Measurements from ENCODE around the gene PLXNB1.

The PLXNB1 gene

DNA sequence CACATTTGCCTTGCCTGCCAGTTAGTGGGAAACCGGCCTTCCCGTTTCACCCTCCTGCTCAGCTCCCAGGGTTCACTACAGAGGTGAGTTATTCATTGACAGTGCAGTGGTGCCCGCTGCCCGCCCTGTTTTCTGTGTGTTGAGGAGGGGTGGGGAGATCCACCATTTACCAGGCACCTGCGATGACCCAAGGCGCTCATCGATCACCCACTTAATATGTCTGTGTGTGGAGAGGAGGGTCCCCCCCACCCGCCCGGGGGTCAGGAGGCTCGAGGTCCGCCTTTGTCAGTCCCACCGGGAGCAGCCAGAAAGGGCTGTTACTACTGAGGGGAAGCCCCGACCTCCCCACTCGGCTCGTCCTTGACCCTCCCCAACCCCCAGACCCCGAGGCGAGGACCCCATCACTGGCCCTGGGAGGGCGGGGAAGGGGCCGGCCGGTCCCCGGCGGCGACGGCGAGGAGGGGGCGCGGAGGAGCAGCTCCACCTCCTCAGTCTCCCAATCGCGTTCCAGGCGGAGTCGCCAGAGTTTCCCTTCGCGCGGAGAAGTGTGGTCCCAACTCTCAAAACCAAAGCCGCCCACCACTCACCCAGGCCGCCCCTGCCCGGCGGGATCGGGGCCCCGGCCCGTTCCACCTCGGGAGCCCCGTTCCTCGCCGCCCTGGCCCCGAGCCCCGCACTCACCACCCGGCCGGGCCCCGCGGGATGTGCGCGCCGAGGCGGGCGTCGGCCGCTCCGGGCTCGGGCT, 1.1 kb downstream of the PLXNB1 start:
- TF ChIP-seq CTCF (IDR thresholded peaks at IDR 0.05; ENCODE audit: borderline replicate concordance, control extremely low read depth, extremely low read depth, insufficient read depth, missing control alignments) = no peak
- in situ Hi-C loops (cut with MboI; ENCODE audit: low sequenced_read_pairs, unreplicated experiment) = no loop called here
- no peak for DNase-seq (ENCODE audit: low spot score)

- no peak for TF ChIP-seq CTCF (IDR thresholded peaks at IDR 0.05; ENCODE audit: borderline replicate concordance, control extremely low read depth, extremely low read depth, insufficient read depth, missing control alignments)
- in situ Hi-C loops (cut with MboI; ENCODE audit: low sequenced_read_pairs, unreplicated experiment) = no loop called here
- DNase-seq (ENCODE audit: low spot score) = no peak
These were observed 1.8 kb downstream of the PLXNB1 start for GRCh38 chr3:48428088-48428571.

GRCh38 chr3:48427630-48427962, 2.3 kb downstream of the PLXNB1 start:
- no peak for DNase-seq (ENCODE audit: low spot score)
- no peak for TF ChIP-seq CTCF (IDR thresholded peaks at IDR 0.05; ENCODE audit: borderline replicate concordance, control extremely low read depth, extremely low read depth, insufficient read depth, missing control alignments)
- in situ Hi-C loops (cut with MboI; ENCODE audit: low sequenced_read_pairs, unreplicated experiment) = no loop called here

GRCh38 chr3:48426944-48427629, 2.8 kb downstream of the PLXNB1 start:
- in situ Hi-C loops (cut with MboI; ENCODE audit: low sequenced_read_pairs, unreplicated experiment) = no loop called here
- no peak for TF ChIP-seq CTCF (IDR thresholded peaks at IDR 0.05; ENCODE audit: borderline replicate concordance, control extremely low read depth, extremely low read depth, insufficient read depth, missing control alignments)

DNA sequence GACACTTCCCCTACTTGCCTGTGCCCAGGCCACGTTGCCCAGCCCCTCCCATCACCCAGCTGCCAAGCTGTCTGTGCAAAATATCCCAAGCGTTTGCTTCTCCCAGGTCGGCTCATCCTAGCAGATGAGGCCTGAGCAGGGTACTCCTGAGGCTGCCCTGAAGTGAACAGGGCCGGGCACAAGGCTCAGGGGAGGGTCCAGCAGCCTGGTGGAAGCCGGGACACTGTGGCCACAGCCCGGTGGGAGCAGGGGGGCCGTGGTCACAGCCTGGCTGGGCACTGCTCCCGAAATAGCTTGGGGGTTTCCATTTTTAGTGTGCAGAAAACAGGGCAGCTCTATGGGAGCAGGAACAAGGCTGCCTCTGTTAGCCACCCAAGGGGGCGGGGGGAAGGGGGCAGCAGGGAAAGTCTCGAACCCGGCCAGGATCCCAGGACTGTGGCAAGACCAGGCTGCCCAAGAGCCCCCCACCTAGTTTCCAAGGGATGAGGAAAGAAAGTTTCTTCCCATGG, 3.4 kb downstream of the PLXNB1 start:
- in situ Hi-C loops (cut with MboI; ENCODE audit: low sequenced_read_pairs, unreplicated experiment) = no loop called here
- DNase-seq (ENCODE audit: low spot score) = no peak

More at GRCh38 chr3:48426944-48427629, 2.8 kb downstream of the PLXNB1 start:
- no peak for DNase-seq (ENCODE audit: low spot score)

More for the DNA sequence above, 3.4 kb downstream of the PLXNB1 start:
- no peak for TF ChIP-seq CTCF (IDR thresholded peaks at IDR 0.05; ENCODE audit: borderline replicate concordance, control extremely low read depth, extremely low read depth, insufficient read depth, missing control alignments)

Data from GM13976 (cell line).